Activated CD4-positive, alpha-beta T cell treated with anti-CD3 and anti-CD28 coated beads for 24 hours (primary cell): ENCODE data around the gene MTMR4.
"Not testable (repeated sequence)": the region's sequence is repeated elsewhere in the genome, so short reads cannot be mapped to it uniquely, and the experiment has no call there.

Experiments
- DNase-seq, 2 donors: peaks; one replicate each; pipeline ENCODE4 v3.0.0-alpha.2; 2020; ENCODE audit warnings: low read depth in 2 of 2

The MTMR4 gene

GRCh38 chr17:58525239-58525638 is 10.8 kb upstream of the MTMR4 start:
- no peak for DNase-seq

DNA sequence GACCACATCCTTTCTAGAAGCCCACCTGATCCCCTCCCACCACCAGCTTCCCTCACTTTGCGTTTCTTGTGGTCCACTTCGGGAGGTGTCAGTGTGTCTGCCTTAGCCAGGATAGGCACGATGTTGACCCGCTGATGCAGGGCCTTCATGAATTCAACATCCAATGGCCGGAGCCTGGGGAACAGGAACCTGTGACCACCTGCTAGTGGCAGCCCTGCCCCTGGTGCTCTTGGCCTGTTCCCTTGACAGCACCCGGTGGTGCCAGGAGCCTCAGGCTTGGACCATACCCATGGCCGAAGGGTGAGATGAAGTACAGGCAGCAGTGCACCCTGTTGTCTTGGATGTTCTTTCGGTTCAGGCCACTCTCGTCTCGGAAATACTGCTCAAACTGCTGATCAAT is 7.2 kb upstream of the MTMR4 start:
- DNase-seq: no peak

DNA sequence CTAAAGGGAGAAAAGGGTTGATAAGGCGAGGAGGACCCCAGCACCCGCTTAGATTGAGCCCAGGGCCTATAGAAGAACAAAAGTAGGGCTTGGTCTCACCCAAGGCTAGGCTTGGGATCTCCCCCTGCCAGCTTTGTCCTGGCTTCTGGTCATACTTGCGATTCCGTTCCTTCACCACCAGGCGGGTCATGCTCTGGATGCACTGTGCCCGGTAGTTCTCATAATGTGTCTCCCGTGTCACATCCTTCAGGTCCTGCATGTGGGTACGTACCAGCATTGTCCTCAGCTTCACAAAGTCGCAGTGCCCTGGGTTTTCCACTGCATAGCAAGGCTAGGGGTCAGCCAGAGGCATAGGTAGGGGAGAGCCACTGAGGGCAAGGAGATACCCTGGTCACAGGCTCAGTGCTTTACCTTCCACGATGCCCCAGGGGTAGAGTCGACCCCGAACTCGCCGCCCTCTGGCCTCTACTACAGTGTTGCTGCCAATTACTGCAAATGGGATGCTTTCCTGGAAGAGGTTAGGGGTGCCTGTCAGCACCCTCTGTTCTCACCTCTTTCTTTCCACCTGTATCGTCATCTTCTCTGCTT is 6.5 kb upstream of the MTMR4 start:
- DNase-seq: no peak

GRCh38 chr17:58517928-58518609 is 3.6 kb upstream of the MTMR4 start:
- peak; percentile 98 for DNase-seq

DNA sequence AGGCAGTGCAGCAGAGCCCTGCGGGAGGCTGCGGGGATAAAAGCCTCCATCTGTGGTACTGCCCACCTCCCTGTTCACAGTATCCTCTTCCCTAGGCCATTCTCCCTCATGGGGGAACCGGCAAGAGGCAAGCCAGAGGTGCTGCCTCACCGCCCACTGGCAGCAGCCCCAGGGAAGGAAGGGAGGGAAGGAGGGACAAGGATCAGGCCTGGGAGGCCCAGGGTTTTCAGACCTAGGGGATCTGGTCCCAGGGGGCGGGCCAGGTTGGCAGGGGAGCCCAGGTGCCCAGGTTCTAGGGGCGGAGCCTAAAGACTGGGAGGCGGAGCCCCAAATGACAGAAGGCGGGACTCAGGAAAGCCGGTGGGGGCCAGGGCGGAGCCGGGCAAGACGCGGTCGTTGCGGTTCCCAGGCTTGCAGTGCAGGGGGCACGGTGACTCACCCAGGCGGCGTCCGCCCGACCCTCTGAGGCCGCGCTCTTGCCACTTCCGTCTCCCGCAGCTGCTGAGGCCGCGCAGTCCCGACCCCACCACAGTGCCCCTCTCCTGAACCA is 3.0 kb upstream of the MTMR4 start:
- DNase-seq: no peak

- no peak for DNase-seq
These were observed 2.4 kb upstream of the MTMR4 start for GRCh38 chr17:58516644-58517377.

DNA sequence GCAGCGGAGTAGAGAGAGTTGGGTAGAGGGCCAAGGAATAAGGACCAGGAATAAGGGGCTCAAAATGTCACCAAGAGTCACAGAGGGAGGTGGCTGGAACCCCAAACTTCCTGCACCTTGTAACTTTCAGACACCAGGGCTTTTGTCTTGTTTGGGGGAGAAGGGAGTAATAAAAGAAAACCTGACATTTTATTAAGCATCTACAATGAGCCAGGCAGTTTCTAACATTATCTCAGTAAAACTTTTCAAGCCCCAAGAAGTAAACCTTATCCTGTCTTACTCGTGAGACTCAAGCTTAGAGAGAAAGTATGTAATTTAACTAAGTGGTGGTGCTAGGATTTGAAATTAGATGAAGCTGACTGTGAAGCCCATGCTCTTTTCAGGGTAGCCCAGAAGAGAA is 848 bp upstream of the MTMR4 start:
- DNase-seq: no peak

DNA sequence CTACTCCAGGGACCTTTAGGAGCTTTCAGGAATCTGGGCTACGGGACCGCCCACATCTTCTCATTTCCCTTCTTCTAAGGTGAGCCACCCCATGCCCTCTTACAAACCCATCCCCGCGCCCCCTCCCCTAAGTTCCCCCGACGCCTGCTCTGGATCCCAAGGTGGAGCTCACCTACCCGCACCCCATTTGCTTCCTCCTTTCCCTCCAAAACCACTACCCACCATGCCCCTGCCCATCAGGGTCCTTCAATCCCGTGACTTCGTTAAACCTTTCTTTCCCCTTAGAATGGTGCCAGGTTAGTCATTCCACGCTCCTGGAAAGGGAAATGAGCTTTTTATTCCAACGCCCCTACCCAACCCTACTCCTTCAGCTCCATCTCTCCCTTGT is 326 bp upstream of the MTMR4 start:
- DNase-seq: no peak

GRCh38 chr17:58513267-58513964 is 1.0 kb downstream of the MTMR4 start:
- no peak for DNase-seq

GRCh38 chr17:58510075-58510474 is 4.4 kb downstream of the MTMR4 start:
- DNase-seq: no peak

DNA sequence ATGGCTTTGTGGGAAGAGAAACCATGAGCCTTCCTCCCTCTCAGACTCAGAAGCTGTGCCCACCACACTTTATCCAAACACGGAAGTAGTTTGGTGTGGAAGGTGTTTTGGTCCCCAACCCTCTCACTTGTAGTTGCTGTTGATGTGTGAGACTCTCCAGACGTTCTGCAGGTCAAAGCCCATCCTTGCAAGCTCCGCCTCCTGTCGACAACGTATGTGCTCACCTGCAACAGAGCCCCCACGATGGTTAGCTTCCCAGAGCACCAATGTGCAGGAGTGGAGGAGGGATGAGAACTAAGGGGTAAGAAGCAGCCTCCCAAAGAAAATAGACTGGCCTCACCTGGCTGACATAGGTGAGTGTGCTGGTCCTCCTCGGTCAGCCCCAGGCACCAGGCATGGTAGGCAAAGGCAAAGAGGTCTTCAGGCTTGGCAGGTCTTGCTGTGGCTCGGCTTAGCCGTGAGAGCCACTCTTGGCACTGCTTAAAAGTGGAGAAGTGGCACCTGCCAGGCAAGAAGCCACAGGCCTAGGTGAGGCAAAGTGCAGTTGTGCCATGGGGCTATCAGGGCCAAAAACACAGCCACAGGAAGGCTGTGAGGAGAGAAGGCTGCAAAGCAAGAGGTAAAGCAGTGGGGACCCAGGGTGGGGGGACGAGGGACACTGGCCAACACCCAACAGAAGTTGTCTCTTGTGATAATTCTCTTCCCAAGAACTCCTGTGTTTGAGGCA is 5.9 kb downstream of the MTMR4 start:
- no peak for DNase-seq

DNA sequence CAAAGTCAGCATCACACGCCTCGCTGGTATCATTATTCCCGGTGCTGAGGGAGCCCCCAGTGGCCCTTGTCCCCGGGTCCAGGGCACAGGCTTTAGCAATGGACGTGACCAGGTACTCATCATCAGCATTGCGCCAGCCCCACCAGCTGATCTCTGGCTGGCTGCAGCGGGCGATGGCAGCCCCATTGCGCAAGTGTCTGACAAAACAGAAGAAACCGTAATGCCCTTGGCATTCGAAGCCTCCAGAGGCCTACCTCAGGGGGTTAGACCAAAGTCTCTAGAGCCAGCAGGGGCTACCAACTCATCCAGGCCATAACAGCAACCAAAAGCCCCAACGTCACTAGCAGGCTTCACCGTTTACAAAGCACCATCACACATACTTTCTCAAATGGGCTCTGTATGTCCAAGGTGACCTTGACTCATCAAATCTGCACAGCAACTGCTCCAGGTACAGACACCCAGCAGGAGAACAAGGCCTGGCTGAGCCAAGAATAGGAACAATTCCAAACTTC is 7.3 kb downstream of the MTMR4 start:
- no peak for DNase-seq

DNA sequence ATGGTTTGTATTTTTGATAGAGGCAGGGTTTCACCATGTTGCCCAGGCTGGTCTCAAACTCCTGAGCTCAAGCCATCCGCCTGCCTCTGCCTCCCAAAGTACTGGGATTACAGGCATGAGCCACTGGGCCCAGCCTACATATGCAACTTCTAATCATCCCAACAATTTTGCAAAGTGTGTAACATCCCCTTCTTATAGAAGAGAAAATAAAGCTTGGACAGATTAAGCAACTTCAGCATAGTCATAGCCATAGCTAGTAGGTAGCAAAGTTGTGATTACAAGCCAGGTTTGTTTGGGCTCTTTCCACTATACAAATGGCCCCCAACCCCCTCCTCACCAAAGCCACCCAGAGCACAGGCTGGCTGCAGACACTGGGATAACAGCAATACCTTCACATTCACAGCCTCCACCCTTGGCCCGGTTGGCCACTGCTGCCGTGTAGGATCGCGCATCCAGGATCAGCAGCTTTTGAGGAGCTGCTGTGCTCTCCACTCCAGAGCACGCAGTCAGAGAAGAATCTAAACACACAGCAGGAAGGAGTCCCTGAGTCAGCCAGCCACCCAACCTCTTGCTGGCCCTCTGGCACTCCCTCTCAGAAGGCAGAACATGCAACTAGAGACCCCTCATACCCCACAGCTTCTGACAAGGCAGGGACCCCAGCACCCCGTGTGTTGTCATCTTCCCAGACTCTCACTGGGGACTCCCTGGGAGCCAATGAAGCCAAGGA is 7.9 kb downstream of the MTMR4 start:
- no peak for DNase-seq

- no peak for DNase-seq
These were observed 9.5 kb downstream of the MTMR4 start for GRCh38 chr17:58504826-58505351.

DNA sequence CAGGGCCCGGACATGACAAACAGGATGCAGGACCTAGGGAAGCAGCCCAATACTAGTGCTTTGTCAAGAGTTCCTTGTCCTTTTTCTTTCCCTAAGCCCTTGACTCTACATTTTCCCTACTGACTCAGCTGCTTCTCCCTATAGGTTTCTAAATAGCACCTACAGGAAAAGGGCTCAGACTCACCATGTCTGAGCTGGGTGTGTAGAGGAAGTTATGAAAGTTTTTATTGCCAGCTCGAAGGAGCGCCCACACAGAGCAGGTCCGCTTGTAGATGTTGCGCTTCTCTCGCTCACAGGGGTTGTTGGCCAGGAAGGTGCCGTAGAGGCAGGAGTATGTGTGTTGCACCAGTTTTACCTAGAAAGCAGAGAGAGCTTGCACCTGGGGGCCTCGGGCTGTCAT is 10.6 kb downstream of the MTMR4 start:
- DNase-seq: no peak

DNA sequence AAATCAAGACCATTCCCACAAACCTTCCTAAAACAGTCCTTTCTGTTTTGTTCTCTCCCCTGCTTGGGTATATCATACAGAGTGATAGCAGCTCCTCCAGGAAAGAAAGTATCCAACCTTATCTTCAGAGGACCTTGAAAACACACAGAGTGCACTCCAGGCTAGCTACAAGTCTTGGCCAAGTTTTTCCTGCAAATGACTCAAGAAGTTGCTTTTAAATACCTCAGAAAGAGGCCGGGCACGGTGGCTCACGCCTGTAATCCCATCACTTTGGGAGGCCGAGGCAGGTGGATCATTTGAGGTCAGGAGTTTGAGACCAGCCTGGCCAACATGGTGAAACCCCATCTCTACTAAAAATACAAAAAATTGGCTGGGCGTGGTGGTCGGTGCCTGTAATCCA is 11.3 kb downstream of the MTMR4 start:
- DNase-seq: not testable (repeated sequence)

GRCh38 chr17:58501451-58501850 is 13.0 kb downstream of the MTMR4 start:
- DNase-seq: no peak

GRCh38 chr17:58498177-58498828 is 16.1 kb downstream of the MTMR4 start:
- DNase-seq: no peak

DNA sequence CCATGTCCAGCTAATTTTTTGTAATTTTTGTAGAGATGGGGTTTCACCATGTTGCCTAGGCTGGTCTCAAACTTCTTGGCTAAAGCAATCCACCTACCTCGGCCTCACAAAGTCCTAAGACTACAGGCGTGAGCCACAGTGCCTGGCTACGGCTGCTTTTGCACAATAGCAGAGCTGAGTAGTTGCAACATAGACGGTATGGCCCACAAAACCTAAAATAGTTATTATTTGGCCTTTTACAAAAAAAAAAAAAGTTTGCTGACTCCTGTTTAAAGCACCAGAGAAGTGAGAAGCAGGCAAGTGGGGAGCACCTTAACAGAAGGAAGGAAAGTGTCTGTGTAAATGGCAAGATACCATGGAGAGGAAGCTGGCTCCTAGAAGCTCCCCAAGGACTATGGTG is 20.9 kb downstream of the MTMR4 start:
- no peak for DNase-seq
